T-cell (primary cell): ENCODE results near the gene SLC22A23. TPM values are rescaled to one million over a fixed set of nuclear protein-coding genes. Genes with fewer than 3 reads are reported as not detected.

Source experiments
- ATAC-seq, 4 experiments: fragments of 200-7000 bp in 3 of 4; fragments of 150-1000 bp in 1 of 4; cut with Tn5 transposase; replicated peaks in 1 of 4; 1 replicate in 3 of 4; 2 replicates in 1 of 4; pipeline ENCODE4 v1.10.0; 2021; ENCODE audit warnings: moderate library complexity in 3 of 4, mild to moderate bottlenecking in 2 of 4, moderate number of reproducible peaks in 1 of 4
- CTCF ChIA-PET, 2 donors: fragments of 300-600 bp; sonication (Branson Sonifier 250); formaldehyde crosslinking; loops; one replicate each; lab custom pipeline; 2022; ENCODE audit warnings: antibody characterized with exemption in 2 of 2; lab: Charles Lee
- POLR2A ChIA-PET, 2 donors: fragments of 300-600 bp; sonication (Branson Sonifier 250); formaldehyde crosslinking; loops; one replicate each; lab custom pipeline; 2022; ENCODE audit warnings: antibody characterized with exemption in 2 of 2; lab: Charles Lee
- DNase-seq, 35 experiments: peaks; one replicate each; pipeline versions ENCODE4 v3.0.0 to v3.0.0-alpha.2; 2013 to 2023
- H3K27ac ChIP-seq: one replicate; pipeline ENCODE4 v1.5.1; 2013; ENCODE audit warnings: low read length
- H3K27me3 ChIP-seq, 2 experiments: replicated peaks in 1 of 2; 1 replicate in 1 of 2; 2 replicates in 1 of 2; pipeline versions ENCODE4 v1.6.1 to v1.7.0; 2013; ENCODE audit warnings: low read length in 1 of 2, mixed read lengths in 1 of 2; ENCODE audit not compliant: control insufficient read depth in 2 of 2, insufficient read depth in 2 of 2; ENCODE audit errors: extremely low read depth in 1 of 2
- H3K36me3 ChIP-seq, 2 donors: 1 replicate in 1 of 2; 2 replicates in 1 of 2; pipeline versions ENCODE4 v1.6.1 to v1.7.0; 2013; ENCODE audit warnings: low read length in 1 of 2; ENCODE audit not compliant: control insufficient read depth in 2 of 2, insufficient read depth in 1 of 2; ENCODE audit errors: extremely low read depth in 1 of 2
- H3K4me1 ChIP-seq, 2 experiments: 1 replicate in 1 of 2; 2 replicates in 1 of 2; pipeline versions ENCODE4 v1.6.1 to v1.7.0; 2013; ENCODE audit warnings: low read length in 2 of 2, mixed read lengths in 1 of 2; ENCODE audit not compliant: insufficient read depth in 2 of 2, control insufficient read depth in 1 of 2; ENCODE audit errors: extremely low read depth in 1 of 2
- H3K4me3 ChIP-seq, 2 donors: 1 replicate in 1 of 2; 2 replicates in 1 of 2; pipeline versions ENCODE4 v1.5.1 to v1.7.0; 2013; ENCODE audit warnings: mild to moderate bottlenecking in 2 of 2, low read length in 1 of 2, moderate library complexity in 1 of 2; ENCODE audit not compliant: control insufficient read depth in 1 of 2; ENCODE audit errors: extremely low read depth in 1 of 2
- H3K9me3 ChIP-seq: 2 replicates; pipeline ENCODE4 v1.7.0; 2013
- H3K27ac Mint-ChIP-seq, 2 donors: one replicate each; pipeline ENCODE4 v1.8.0; 2020 to 2021; ENCODE audit warnings: mild to moderate bottlenecking in 2 of 2, mixed read lengths in 2 of 2
- H3K27me3 Mint-ChIP-seq, 2 donors: one replicate each; pipeline ENCODE4 v1.8.0; 2021 to 2022; ENCODE audit warnings: mixed read lengths in 2 of 2
- H3K36me3 Mint-ChIP-seq: one replicate; pipeline ENCODE4 v1.8.0; 2021; ENCODE audit warnings: mixed read lengths
- H3K4me1 Mint-ChIP-seq, 3 donors: one replicate each; pipeline ENCODE4 v1.8.0; 2020 to 2022; ENCODE audit warnings: mixed read lengths in 3 of 3, mild to moderate bottlenecking in 1 of 3
- H3K4me3 Mint-ChIP-seq, 3 donors: one replicate each; pipeline ENCODE4 v1.8.0; 2020 to 2022; ENCODE audit warnings: mild to moderate bottlenecking in 3 of 3, mixed read lengths in 3 of 3, moderate library complexity in 3 of 3
- H3K9me3 Mint-ChIP-seq, 3 donors: one replicate each; pipeline ENCODE4 v1.8.0; 2020 to 2022; ENCODE audit warnings: mixed read lengths in 3 of 3
- WGBS: methylation state at CpG from one replicate; pipeline ENCODE4 v1.1.5; 2013; ENCODE audit warnings: missing lambda C conversion rate; ENCODE audit not compliant: insufficient coverage; 5-methylcytosine and 5-hydroxymethylcytosine counted together
- total RNA-seq, 35 experiments: library from RNA in 6 of 35; stranded (reverse) in 6 of 35; fragments of 120-200 nt in 1 of 35; gene quantifications; one replicate each; pipeline versions ENCODE4 v1.2.1 to v1.2.4 and lab custom pipeline; 2013 to 2026

SLC22A23 gene
- total RNA-seq, 5 donors from 2014 or later (not counting 1 experiment from before 2014, with no cell fraction given): 6.2 to 14.8 (median 12.1) TPM

GRCh38 chr6:3489027-3489757, 32.3 kb upstream of the SLC22A23 start:
- POLR2A ChIA-PET: no interaction called here
- WGBS: 86% methylated on average over 5 of the region's 7 CpGs
- H3K4me3 Mint-ChIP-seq: no peak overlapping the region
- no peaks in the 10 kb centered on the region for H3K36me3 ChIP-seq
- H3K4me3 ChIP-seq: no peak overlapping the region
- no peaks in the 10 kb centered on the region for H3K9me3 ChIP-seq
- H3K27ac ChIP-seq: no peak overlapping the region
- H3K4me1 ChIP-seq: no peaks in the 10 kb centered on the region
- CTCF ChIA-PET: no interaction called here
- H3K36me3 Mint-ChIP-seq: no peaks in the 10 kb centered on the region
- no peaks in the 10 kb centered on the region for H3K4me1 Mint-ChIP-seq
- no peak for DNase-seq
- ATAC-seq: no peak
- H3K27me3 Mint-ChIP-seq: peaks cover 25 to 43% of the 10 kb centered on the region in 2 donors
- no peak overlapping the region for H3K27ac Mint-ChIP-seq
- H3K9me3 Mint-ChIP-seq: no peaks in the 10 kb centered on the region
- peaks cover 0 to 42% of the 10 kb centered on the region in 2 experiments for H3K27me3 ChIP-seq

DNA sequence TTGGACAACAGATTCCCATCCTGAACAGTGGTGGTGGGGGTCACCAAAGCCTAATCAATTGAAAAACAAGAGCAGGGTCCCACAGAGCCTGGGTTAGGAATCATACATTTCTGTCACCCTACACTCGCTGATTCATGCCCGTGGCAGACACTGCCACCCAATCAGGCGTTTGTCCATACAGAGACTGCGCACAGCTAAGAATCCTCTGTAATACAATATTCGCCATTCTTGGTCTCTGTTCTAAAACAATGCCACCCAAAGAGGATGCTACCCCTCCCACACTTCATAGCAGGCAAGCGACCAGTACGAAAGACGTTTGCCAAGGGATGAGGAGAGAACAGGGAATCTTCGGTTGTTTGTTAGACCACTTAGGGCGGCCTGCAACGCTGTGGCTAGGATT, 28.1 kb upstream of the SLC22A23 start:
- Mint-ChIP-seq H3K9me3 (peaks cover 3 to 12% (median 10%) of the 10 kb centered on the region in 3 donors), H3K36me3 (no peaks in the 10 kb centered on the region), H3K27me3 (peaks cover 32 to 35% of the 10 kb centered on the region in 2 donors), H3K27ac (no peak overlapping the region), H3K4me3 (no peak overlapping the region), H3K4me1 (no peaks in the 10 kb centered on the region)
- CTCF ChIA-PET: no interaction called here
- ATAC-seq: no peak
- peaks cover 0 to 37% of the 10 kb centered on the region in 2 experiments for H3K27me3 ChIP-seq
- POLR2A ChIA-PET: no interaction called here
- no peak for DNase-seq
- WGBS: 84% methylated on average over 7 of the region's 11 CpGs
- no peaks in the 10 kb centered on the region for H3K36me3 ChIP-seq
- H3K4me1 ChIP-seq: no peaks in the 10 kb centered on the region
- H3K27ac ChIP-seq: no peak overlapping the region
- no peak overlapping the region for H3K4me3 ChIP-seq
- no peaks in the 10 kb centered on the region for H3K9me3 ChIP-seq

GRCh38 chr6:3484192-3484591, 27.3 kb upstream of the SLC22A23 start:
- Histone ChIP-seq H3K36me3 (no peaks in the 10 kb centered on the region), H3K9me3 (no peaks in the 10 kb centered on the region), H3K4me1 (no peaks in the 10 kb centered on the region), H3K27me3 (peaks cover 0 to 37% of the 10 kb centered on the region in 2 experiments), H3K4me3 (no peak overlapping the region), H3K27ac (no peak overlapping the region)
- ATAC-seq (no peak), DNase-seq (no peak)
- Mint-ChIP-seq H3K9me3 (peaks cover 7 to 16% (median 14%) of the 10 kb centered on the region in 3 donors), H3K36me3 (no peaks in the 10 kb centered on the region), H3K4me3 (no peak overlapping the region), H3K27me3 (peaks cover 36 to 37% of the 10 kb centered on the region in 2 donors), H3K4me1 (no peaks in the 10 kb centered on the region), H3K27ac (no peak overlapping the region)
- POLR2A ChIA-PET: no interaction called here
- 80% methylated on average over 1 of the region's 8 CpGs for WGBS
- CTCF ChIA-PET: no interaction called here

- H3K9me3 ChIP-seq: no peaks in the 10 kb centered on the region
- no peak overlapping the region for H3K4me3 Mint-ChIP-seq
- ATAC-seq: no peak
- H3K27me3 Mint-ChIP-seq: peaks cover 32 to 34% of the 10 kb centered on the region in 2 donors
- no peaks in the 10 kb centered on the region for H3K36me3 ChIP-seq
- ChIA-PET POLR2A (no interaction called here), CTCF (interaction anchor here in 1 of 2 donors (0.5 kb wide), 1 partner anchor 207 kb away, joined by 4 read pairs; no protein-coding TSS in a partner anchor)
- DNase-seq: no peak
- peaks cover 0 to 37% of the 10 kb centered on the region in 2 experiments for H3K27me3 ChIP-seq
- H3K4me1 ChIP-seq: no peaks in the 10 kb centered on the region
- no peaks in the 10 kb centered on the region for H3K36me3 Mint-ChIP-seq
- no peak overlapping the region for H3K4me3 ChIP-seq
- no peaks in the 10 kb centered on the region for H3K4me1 Mint-ChIP-seq
- H3K27ac ChIP-seq: no peak overlapping the region
- H3K9me3 Mint-ChIP-seq: peaks cover 7 to 16% (median 14%) of the 10 kb centered on the region in 3 donors
- WGBS: no CpG with 5 or more reads among the region's 2 CpGs
- no peak overlapping the region for H3K27ac Mint-ChIP-seq
Observed at GRCh38 chr6:3483675-3484074, 26.8 kb upstream of the SLC22A23 start.

DNA sequence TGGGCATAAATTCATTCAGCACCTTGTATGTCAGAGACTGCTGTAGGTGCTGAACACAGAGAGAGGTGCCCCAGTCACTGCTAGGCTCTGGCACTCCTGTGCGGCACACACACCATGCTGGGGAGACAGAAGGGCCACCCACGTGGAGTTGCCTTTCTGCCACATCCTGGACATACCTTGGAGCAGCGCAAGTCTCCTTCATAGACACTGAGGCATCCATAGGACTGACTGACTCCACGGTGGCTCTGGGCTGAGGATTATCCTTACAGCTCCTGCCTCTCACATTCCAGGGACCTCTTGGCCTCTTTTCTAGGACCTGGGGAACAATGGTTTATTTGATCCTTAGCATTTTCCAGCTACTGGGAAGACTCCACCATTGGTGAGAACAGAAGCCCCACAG, 26.0 kb upstream of the SLC22A23 start:
- Histone ChIP-seq H3K27ac (no peak overlapping the region), H3K36me3 (no peaks in the 10 kb centered on the region), H3K27me3 (peaks cover 0 to 32% of the 10 kb centered on the region in 2 experiments), H3K9me3 (no peaks in the 10 kb centered on the region), H3K4me1 (no peaks in the 10 kb centered on the region), H3K4me3 (no peak overlapping the region)
- H3K4me3 Mint-ChIP-seq: no peak overlapping the region
- ChIA-PET CTCF (interaction anchor here in 1 of 2 donors (0.5 kb wide), 1 partner anchor 206 kb away, joined by 4 read pairs; no protein-coding TSS in a partner anchor), POLR2A (interaction anchor here in 1 of 2 donors (0.6 kb wide), 1 partner anchor 19 kb away, joined by 4 read pairs; no protein-coding TSS in a partner anchor)
- peaks cover 7 to 16% (median 14%) of the 10 kb centered on the region in 3 donors for H3K9me3 Mint-ChIP-seq
- 63% methylated on average over 3 of the region's 4 CpGs for WGBS
- ATAC-seq: no peak
- no peak overlapping the region for H3K27ac Mint-ChIP-seq
- H3K4me1 Mint-ChIP-seq: no peaks in the 10 kb centered on the region
- DNase-seq: no peak
- H3K27me3 Mint-ChIP-seq: peaks cover 33 to 34% of the 10 kb centered on the region in 2 donors
- no peaks in the 10 kb centered on the region for H3K36me3 Mint-ChIP-seq

DNA sequence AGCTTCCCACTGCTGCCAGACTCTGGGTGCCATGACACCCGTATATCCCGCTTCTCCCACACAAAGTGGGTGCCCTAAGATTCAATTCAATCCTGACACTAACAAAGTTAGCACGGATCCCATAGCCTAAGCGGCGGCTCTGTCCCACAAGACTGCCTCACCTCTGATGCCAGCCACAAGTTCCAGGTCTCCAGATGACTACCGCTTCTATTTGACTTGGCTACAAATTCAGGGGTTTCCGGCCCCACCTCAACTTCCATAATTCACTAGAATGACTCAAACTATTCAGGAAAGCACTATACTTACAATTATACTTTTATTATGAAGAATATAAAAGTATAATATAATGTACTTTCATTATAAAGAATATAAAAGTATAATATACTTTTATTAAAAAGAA, 24.8 kb upstream of the SLC22A23 start:
- Mint-ChIP-seq H3K9me3 (peaks cover 7 to 16% (median 14%) of the 10 kb centered on the region in 3 donors), H3K36me3 (no peaks in the 10 kb centered on the region), H3K27me3 (peaks cover 23 to 35% of the 10 kb centered on the region in 2 donors), H3K4me3 (no peak overlapping the region), H3K4me1 (no peaks in the 10 kb centered on the region), H3K27ac (no peak overlapping the region)
- ATAC-seq (no peak), DNase-seq (no peak)
- peaks cover 0 to 31% of the 10 kb centered on the region in 2 experiments for H3K27me3 ChIP-seq
- no peaks in the 10 kb centered on the region for H3K4me1 ChIP-seq
- CTCF ChIA-PET: no interaction called here
- no peak overlapping the region for H3K27ac ChIP-seq
- POLR2A ChIA-PET: no interaction called here
- no peaks in the 10 kb centered on the region for H3K36me3 ChIP-seq
- no peak overlapping the region for H3K4me3 ChIP-seq
- WGBS: 79% methylated on average over 5 of the region's 7 CpGs
- no peaks in the 10 kb centered on the region for H3K9me3 ChIP-seq
